Skeletal muscle satellite cell (primary cell): ENCODE measurements around the gene SLC9A3.

Experiments
- H3K27me3 ChIP-seq: 2 replicates; pipeline ENCODE4 v1.7.0; 2013; ENCODE audit warnings: low read length; ENCODE audit not compliant: control insufficient read depth, insufficient read depth
- H3K36me3 ChIP-seq: 2 replicates; pipeline ENCODE4 v1.7.0; 2013; ENCODE audit warnings: mild to moderate bottlenecking, control low read depth, low read length; ENCODE audit not compliant: insufficient read depth
- H3K4me1 ChIP-seq: 2 replicates; pipeline ENCODE4 v1.7.0; 2013; ENCODE audit warnings: low read length; ENCODE audit not compliant: control insufficient read depth, insufficient read depth
- H3K4me2 ChIP-seq: 2 replicates; pipeline ENCODE4 v1.7.0; 2013; ENCODE audit warnings: mild to moderate bottlenecking, low read length
- H3K4me3 ChIP-seq: 2 replicates; pipeline ENCODE4 v1.7.0; 2013; ENCODE audit warnings: low read length
- H3K9ac ChIP-seq: 2 replicates; pipeline ENCODE4 v1.7.0; 2013; ENCODE audit warnings: mild to moderate bottlenecking, low read depth, low read length, moderate library complexity
- H3K9me3 ChIP-seq: replicated peaks from 2 replicates; pipeline ENCODE4 v1.7.0; 2013; ENCODE audit warnings: mild to moderate bottlenecking, control low read depth, low read length

SLC9A3 gene

GRCh38 chr5:446066-446882 lies 78.0 kb downstream of the SLC9A3 start:
- H3K9ac ChIP-seq: no peak overlapping the region
- H3K4me1 ChIP-seq: peaks cover 16% of the 10 kb centered on the region
- no peaks in the 10 kb centered on the region for H3K9me3 ChIP-seq
- H3K36me3 ChIP-seq: peaks cover 40% of the 10 kb centered on the region
- no peaks in the 10 kb centered on the region for H3K27me3 ChIP-seq
- H3K4me2 ChIP-seq: no peak overlapping the region
- H3K4me3 ChIP-seq: no peak overlapping the region

- no peaks in the 10 kb centered on the region for H3K27me3 ChIP-seq
- H3K36me3 ChIP-seq: peaks cover 35% of the 10 kb centered on the region
- H3K4me1 ChIP-seq: peaks cover 16% of the 10 kb centered on the region
- no peak overlapping the region for H3K9ac ChIP-seq
- no peak overlapping the region for H3K4me2 ChIP-seq
- no peak overlapping the region for H3K4me3 ChIP-seq
- no peaks in the 10 kb centered on the region for H3K9me3 ChIP-seq
These were observed 78.7 kb downstream of the SLC9A3 start for GRCh38 chr5:445591-445990.

- Histone ChIP-seq H3K36me3 (peaks cover 29% of the 10 kb centered on the region), H3K9ac (peak overlapping the region; percentile 95), H3K4me1 (peaks cover 16% of the 10 kb centered on the region), H3K27me3 (no peaks in the 10 kb centered on the region), H3K4me2 (peak overlapping the region; percentile 96), H3K9me3 (no peaks in the 10 kb centered on the region), H3K4me3 (peak overlapping the region; percentile 96)
These were observed 80.0 kb downstream of the SLC9A3 start for GRCh38 chr5:444226-444625.

GRCh38 chr5:443239-444151 lies 80.8 kb downstream of the SLC9A3 start:
- H3K9me3 ChIP-seq: no peaks in the 10 kb centered on the region
- H3K9ac ChIP-seq: peak overlapping the region; percentile 95
- peaks cover 16% of the 10 kb centered on the region for H3K4me1 ChIP-seq
- peaks cover 22% of the 10 kb centered on the region for H3K36me3 ChIP-seq
- peak overlapping the region; percentile 96 for H3K4me2 ChIP-seq
- H3K27me3 ChIP-seq: no peaks in the 10 kb centered on the region
- H3K4me3 ChIP-seq: peak overlapping the region; percentile 96

- H3K4me3 ChIP-seq: peak within 1 kb of the TSS; percentile 96
- peaks cover 16% of the 10 kb centered on the region for H3K4me1 ChIP-seq
- H3K4me2 ChIP-seq: peak within 1 kb of the TSS; percentile 97
- no peaks in the 10 kb centered on the region for H3K9me3 ChIP-seq
- peaks cover 13% of the 10 kb centered on the region for H3K36me3 ChIP-seq
- peak within 1 kb of the TSS; percentile 95 for H3K9ac ChIP-seq
- no peaks in the 10 kb centered on the region for H3K27me3 ChIP-seq
These were observed 81.7 kb downstream of the SLC9A3 start, which contains the start of gene EXOC3 for GRCh38 chr5:442335-443238. Gene EXOC3 (plus strand): TSS chr5:443176. CDS start chr5:446206, 3,030 bp downstream.

GRCh38 chr5:441996-442334 lies 82.3 kb downstream of the SLC9A3 start:
- Histone ChIP-seq H3K9me3 (no peaks in the 10 kb centered on the region), H3K9ac (peak overlapping the region; percentile 95), H3K4me2 (peak overlapping the region; percentile 97), H3K4me1 (peaks cover 16% of the 10 kb centered on the region), H3K4me3 (peak overlapping the region; percentile 96), H3K36me3 (peaks cover 7% of the 10 kb centered on the region), H3K27me3 (no peaks in the 10 kb centered on the region)

- H3K9ac ChIP-seq: no peak overlapping the region
- no peaks in the 10 kb centered on the region for H3K9me3 ChIP-seq
- H3K36me3 ChIP-seq: no peaks in the 10 kb centered on the region
- no peaks in the 10 kb centered on the region for H3K27me3 ChIP-seq
- H3K4me3 ChIP-seq: no peak overlapping the region
- H3K4me2 ChIP-seq: no peak overlapping the region
- peaks cover 16% of the 10 kb centered on the region for H3K4me1 ChIP-seq
These were observed 83.6 kb downstream of the SLC9A3 start for GRCh38 chr5:440401-441201.

GRCh38 chr5:439636-440035 lies 84.6 kb downstream of the SLC9A3 start:
- Histone ChIP-seq H3K36me3 (peaks cover 2% of the 10 kb centered on the region), H3K27me3 (no peaks in the 10 kb centered on the region), H3K9me3 (no peaks in the 10 kb centered on the region), H3K4me1 (peaks cover 16% of the 10 kb centered on the region), H3K4me2 (no peak overlapping the region), H3K4me3 (no peak overlapping the region), H3K9ac (no peak overlapping the region)

GRCh38 chr5:439181-439580 lies 85.1 kb downstream of the SLC9A3 start:
- Histone ChIP-seq H3K4me2 (no peak overlapping the region), H3K9me3 (no peaks in the 10 kb centered on the region), H3K27me3 (no peaks in the 10 kb centered on the region), H3K9ac (no peak overlapping the region), H3K4me3 (no peak overlapping the region), H3K4me1 (peaks cover 14% of the 10 kb centered on the region), H3K36me3 (peaks cover 4% of the 10 kb centered on the region)

- Histone ChIP-seq H3K9ac (no peak overlapping the region), H3K9me3 (no peaks in the 10 kb centered on the region), H3K4me2 (no peak overlapping the region), H3K4me3 (no peak overlapping the region), H3K4me1 (peaks cover 8% of the 10 kb centered on the region), H3K27me3 (no peaks in the 10 kb centered on the region), H3K36me3 (peaks cover 6% of the 10 kb centered on the region)
These were observed 85.7 kb downstream of the SLC9A3 start for GRCh38 chr5:438481-438981.
